Thyroid gland (tissue), 4 donors: Measurements from ENCODE around the gene RENBP. TPM values are rescaled to one million over a fixed set of nuclear protein-coding genes. Genes with fewer than 3 reads are reported as not detected.
A peak's percentile ranks its signal among the peaks of the same experiment; 100 is the strongest.

Experiments used
- DNase-seq, 2 donors: peaks; one replicate each; pipeline ENCODE4 v3.0.0-alpha.2; 2019
- H3K27ac ChIP-seq, 3 donors: fragments of 200-600 bp; sonication (generic); 1 replicate in 2 of 3; 2 replicates in 1 of 3; pipeline ENCODE4 v1.5.1; 2016 to 2019; ENCODE audit warnings: mild to moderate bottlenecking in 1 of 3, moderate library complexity in 1 of 3
- H3K27me3 ChIP-seq: fragments of 200-600 bp; sonication (generic); one replicate; pipeline ENCODE4 v1.5.1; 2019
- H3K36me3 ChIP-seq, 2 donors: fragments of 200-600 bp; sonication (generic); one replicate each; pipeline ENCODE4 v1.5.1; 2016 to 2019
- H3K4me1 ChIP-seq, 2 donors: fragments of 200-600 bp; sonication (generic); one replicate each; pipeline ENCODE4 v1.5.1; 2017 to 2019
- H3K4me3 ChIP-seq, 3 donors: fragments of 200-600 bp; sonication (generic); replicated peaks in 1 of 3; 1 replicate in 2 of 3; 2 replicates in 1 of 3; pipeline ENCODE4 v1.5.1; 2016; ENCODE audit warnings: mild to moderate bottlenecking in 1 of 3
- H3K9me3 ChIP-seq: fragments of 200-600 bp; sonication (generic); one replicate; pipeline ENCODE4 v1.5.1; 2017
- POLR2A ChIP-seq, 2 donors: fragments of 450-650 bp; IDR thresholded peaks; one replicate each; pipeline ENCODE4 v1.6.1; 2017; ENCODE audit warnings: antibody characterized with exemption in 2 of 2, mild to moderate bottlenecking in 2 of 2, moderate library complexity in 1 of 2
- WGBS, 2 donors: methylation state at CpG; one replicate each; pipeline ENCODE4 v1.1.5; 2017; 5-methylcytosine and 5-hydroxymethylcytosine counted together
- intact Hi-C: fragments of 100-400 bp; cut with DNase I; formaldehyde crosslinking; loops from one replicate; pipeline ENCODE4 v1.15.1; 2023
- total RNA-seq, 4 donors: library from RNA; depleted of rRNA; stranded (reverse); fragments of >200 nt; gene quantifications; one replicate each; pipeline ENCODE4 v1.2.3, GENCODE V29; 2016
- TF ChIP-seq, protein P1 (sequence below), 6 experiments: fragments of 200-600 bp in 3 of 6; fragments of 450-650 bp in 3 of 6; sonication (generic) in 3 of 6; IDR thresholded peaks; one replicate each; pipeline ENCODE4 v1.5.1; 2016 to 2019; ENCODE audit warnings: antibody characterized with exemption in 6 of 6, mild to moderate bottlenecking in 2 of 6, inconsistent platforms in 1 of 6, moderate library complexity in 1 of 6

RENBP gene
- total RNA-seq: 10 to 100 TPM in 1 of 4 donors, 1 to 10 TPM in 3; 3.6 to 16.5 (median 4.4) TPM

DNA sequence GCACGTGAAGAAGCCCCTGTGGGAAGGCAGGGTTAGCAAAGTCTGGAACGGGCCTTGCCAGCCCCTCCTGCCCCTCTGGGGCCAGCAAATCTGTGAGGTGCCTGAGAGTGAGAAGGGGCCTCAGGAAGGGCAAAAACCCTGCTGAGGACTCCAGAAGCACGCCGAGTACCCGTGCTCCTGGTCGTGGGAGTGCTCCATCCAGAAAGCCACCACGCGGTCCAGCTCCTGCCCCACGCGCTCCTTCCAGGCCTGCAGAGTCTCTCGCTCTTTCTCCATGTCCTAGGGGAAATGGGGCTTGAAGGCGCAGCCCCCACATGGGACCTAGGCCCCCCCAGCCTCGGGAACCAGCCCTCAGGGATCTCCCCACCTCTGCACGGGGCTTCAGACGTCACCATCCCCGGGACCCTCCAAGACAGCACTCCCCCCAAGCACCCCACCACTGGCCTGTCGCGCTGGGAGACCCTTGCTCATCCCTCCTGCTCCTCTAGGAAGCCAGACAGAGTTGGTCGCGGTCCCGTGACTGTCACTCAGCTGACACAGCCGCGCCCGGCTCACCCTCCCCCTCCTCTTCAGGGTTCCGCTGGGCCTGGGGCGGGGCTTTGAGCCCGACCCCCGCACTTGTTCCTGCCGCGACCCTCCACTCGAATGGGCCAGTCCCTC, at the start of gene RENBP:
Gene RENBP, minus strand, starts transcription at position 504 of the 660 bp plus-strand sequence. Its CDS starts 33 bp downstream, at position 471.
- TF ChIP-seq, protein P1, sequence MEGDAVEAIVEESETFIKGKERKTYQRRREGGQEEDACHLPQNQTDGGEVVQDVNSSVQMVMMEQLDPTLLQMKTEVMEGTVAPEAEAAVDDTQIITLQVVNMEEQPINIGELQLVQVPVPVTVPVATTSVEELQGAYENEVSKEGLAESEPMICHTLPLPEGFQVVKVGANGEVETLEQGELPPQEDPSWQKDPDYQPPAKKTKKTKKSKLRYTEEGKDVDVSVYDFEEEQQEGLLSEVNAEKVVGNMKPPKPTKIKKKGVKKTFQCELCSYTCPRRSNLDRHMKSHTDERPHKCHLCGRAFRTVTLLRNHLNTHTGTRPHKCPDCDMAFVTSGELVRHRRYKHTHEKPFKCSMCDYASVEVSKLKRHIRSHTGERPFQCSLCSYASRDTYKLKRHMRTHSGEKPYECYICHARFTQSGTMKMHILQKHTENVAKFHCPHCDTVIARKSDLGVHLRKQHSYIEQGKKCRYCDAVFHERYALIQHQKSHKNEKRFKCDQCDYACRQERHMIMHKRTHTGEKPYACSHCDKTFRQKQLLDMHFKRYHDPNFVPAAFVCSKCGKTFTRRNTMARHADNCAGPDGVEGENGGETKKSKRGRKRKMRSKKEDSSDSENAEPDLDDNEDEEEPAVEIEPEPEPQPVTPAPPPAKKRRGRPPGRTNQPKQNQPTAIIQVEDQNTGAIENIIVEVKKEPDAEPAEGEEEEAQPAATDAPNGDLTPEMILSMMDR (IDR thresholded peaks at IDR 0.05): no peak
- TF ChIP-seq POLR2A (IDR thresholded peaks at IDR 0.05): no peak
- peak; percentile 43 to 48 for DNase-seq
- H3K27ac ChIP-seq: no peak within 1 kb of the TSS
- intact Hi-C loops: no loop called here
- no peak within 1 kb of the TSS for H3K4me3 ChIP-seq
- no peaks in the 10 kb centered on the region for H3K9me3 ChIP-seq
- H3K27me3 ChIP-seq: no peaks in the 10 kb centered on the region
- peaks cover 0 to 4% of the 10 kb centered on the region in 2 donors for H3K4me1 ChIP-seq
- WGBS, 2 donors: 50% methylated on average over 1 of the region's 31 CpGs; no CpG with 5 or more reads in 1 of the 2 donors
- H3K36me3 ChIP-seq: peaks cover 1 to 3% of the 10 kb centered on the region in 2 donors

DNA sequence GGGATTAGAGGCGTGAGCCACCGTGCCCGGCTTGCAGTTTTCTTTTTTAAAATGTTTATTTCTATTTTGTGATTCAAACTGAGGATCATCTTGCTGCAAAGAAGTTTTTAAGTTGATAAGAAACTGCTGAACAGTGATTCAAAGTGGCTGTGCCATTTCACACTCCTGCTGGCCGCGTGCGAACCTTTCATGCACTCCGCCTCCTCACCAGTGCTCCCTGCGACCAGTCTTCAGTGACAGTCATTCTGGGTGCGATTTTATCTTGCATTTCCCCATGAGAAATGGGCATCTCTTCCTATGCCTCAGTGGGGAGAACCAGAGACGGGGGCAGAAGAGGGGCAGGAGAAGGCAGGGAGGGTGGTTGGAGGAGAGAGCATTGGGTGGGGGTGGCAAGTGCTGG, 49.5 kb upstream of the RENBP start:
- Histone ChIP-seq H3K4me3 (no peak overlapping the region), H3K9me3 (no peaks in the 10 kb centered on the region), H3K36me3 (no peaks in the 10 kb centered on the region), H3K27me3 (no peaks in the 10 kb centered on the region), H3K4me1 (no peaks in the 10 kb centered on the region), H3K27ac (no peak overlapping the region)
- 89 to 94% methylated on average over 10 of the region's 10 CpGs for WGBS, 2 donors
- intact Hi-C loops: no loop called here
- no peak for TF ChIP-seq POLR2A (IDR thresholded peaks at IDR 0.05)
- TF ChIP-seq, protein P1 (IDR thresholded peaks at IDR 0.05): no peak
- no peak for DNase-seq

DNA sequence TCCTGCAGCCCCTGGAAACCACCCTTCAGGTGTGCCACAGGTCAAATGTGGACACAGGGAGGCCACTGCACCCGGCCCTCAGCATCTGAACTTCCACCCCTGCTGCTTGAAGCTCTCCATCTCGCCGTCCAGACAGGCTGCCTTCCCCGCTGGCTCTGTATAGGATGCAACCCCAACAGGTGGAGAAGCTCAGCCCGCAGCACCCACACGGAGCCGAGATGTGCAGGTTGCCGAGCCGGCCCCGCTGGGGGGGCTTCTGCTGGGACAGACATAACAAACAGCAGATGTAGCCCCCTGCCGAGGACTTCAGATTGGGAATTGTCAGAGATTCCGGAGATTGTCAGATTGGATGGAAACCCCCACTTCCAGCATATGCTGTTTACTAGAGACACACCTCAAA, 48.6 kb upstream of the RENBP start:
- H3K9me3 ChIP-seq: no peaks in the 10 kb centered on the region
- no peak overlapping the region for H3K27ac ChIP-seq
- no peak overlapping the region for H3K4me3 ChIP-seq
- no peaks in the 10 kb centered on the region for H3K27me3 ChIP-seq
- DNase-seq: no peak
- TF ChIP-seq, protein P1 (IDR thresholded peaks at IDR 0.05): no peak
- no peak for TF ChIP-seq POLR2A (IDR thresholded peaks at IDR 0.05)
- 84 to 97% methylated on average over 4 to 7 of the region's 12 CpGs for WGBS, 2 donors
- H3K4me1 ChIP-seq: no peaks in the 10 kb centered on the region
- intact Hi-C loops: no loop called here
- no peaks in the 10 kb centered on the region for H3K36me3 ChIP-seq

DNA sequence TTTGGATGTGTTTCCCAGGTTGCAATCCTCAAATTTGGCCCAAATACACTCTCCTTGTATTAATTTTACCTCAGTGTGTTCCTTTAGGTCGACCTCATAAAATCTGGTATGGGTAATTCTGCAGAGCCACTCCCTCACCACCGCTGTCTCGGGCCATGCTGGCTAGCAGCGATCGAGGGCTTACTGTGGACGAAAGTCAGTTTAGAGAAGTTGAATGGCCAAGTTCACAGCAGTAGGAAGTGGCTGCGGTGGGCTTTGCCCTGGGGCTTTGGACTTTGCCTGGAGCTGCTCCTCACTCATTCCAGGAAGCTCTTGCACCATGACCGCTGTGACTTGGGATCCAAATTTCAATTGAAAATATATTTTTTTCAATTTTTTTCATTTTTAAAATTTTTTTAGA, 47.7 kb upstream of the RENBP start:
- TF ChIP-seq, protein P1 (IDR thresholded peaks at IDR 0.05): no peak
- TF ChIP-seq POLR2A (IDR thresholded peaks at IDR 0.05): no peak
- Histone ChIP-seq H3K4me1 (no peaks in the 10 kb centered on the region), H3K27me3 (no peaks in the 10 kb centered on the region)

DNA sequence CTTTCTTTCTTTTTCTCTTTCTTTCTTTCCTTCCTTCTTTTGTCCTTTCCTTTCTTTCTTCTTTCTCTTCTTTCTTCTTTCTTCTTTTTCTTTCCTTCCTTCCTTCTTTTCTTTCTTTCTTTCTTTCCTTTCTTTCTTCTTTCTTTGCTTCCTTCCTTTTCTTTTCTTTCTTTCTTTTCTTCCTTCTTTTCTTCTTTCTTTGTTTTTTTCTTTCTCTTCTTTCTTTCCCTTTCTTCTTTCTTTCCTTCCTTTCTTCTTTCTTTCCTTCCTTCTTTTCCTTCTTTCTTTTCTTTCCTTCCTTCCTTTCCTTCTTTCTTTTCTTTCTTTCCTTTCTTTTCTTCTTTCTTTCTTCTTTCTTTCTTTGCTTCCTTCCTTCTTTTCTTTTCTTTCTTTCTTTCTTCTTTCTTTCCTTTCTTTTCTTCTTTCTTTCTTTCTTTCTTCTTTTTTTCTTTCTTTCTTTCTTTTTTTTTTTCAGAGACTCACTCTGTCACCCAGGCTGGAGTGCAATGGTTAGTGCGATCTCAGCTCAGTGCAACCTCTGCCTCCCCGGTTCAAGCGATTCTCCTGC, 46.7 kb upstream of the RENBP start:
- no peaks in the 10 kb centered on the region for H3K27me3 ChIP-seq
- intact Hi-C loops: no loop called here
- no peak for DNase-seq
- no peak overlapping the region for H3K27ac ChIP-seq
- no peaks in the 10 kb centered on the region for H3K36me3 ChIP-seq
- H3K9me3 ChIP-seq: no peaks in the 10 kb centered on the region
- 100% methylated on average over 3 of the region's 3 CpGs for WGBS, 2 donors
- H3K4me3 ChIP-seq: no peak overlapping the region
- no peaks in the 10 kb centered on the region for H3K4me1 ChIP-seq
- TF ChIP-seq, protein P1 (IDR thresholded peaks at IDR 0.05): no peak
- no peak for TF ChIP-seq POLR2A (IDR thresholded peaks at IDR 0.05)

More for the DNA sequence above, 47.7 kb upstream of the RENBP start:
- Histone ChIP-seq H3K27ac (no peak overlapping the region), H3K36me3 (no peaks in the 10 kb centered on the region), H3K9me3 (no peaks in the 10 kb centered on the region), H3K4me3 (no peak overlapping the region)
- WGBS, 2 donors: 88 to 93% methylated on average over 7 to 8 of the region's 8 CpGs
- intact Hi-C loops: no loop called here
- no peak for DNase-seq
